Activated T-cell treated with anti-CD3 and anti-CD28 coated beads, Interleukin-2, amount 50 U/mL, for 1 hour (primary cell): ENCODE measurements around the gene ARHGAP20.
A peak's percentile ranks its signal among the peaks of the same experiment; 100 is the strongest.

Experiments
- DNase-seq: peaks from one replicate; pipeline ENCODE4 v3.0.0-alpha.2; 2020

The ARHGAP20 gene

GRCh38 chr11:110711776-110712658, at the start of gene ARHGAP20:
Gene ARHGAP20, minus strand, starts transcription at chr11:110712437. Its CDS starts 206 bp downstream, at chr11:110712231.
- peak; percentile 33 for DNase-seq

GRCh38 chr11:110761991-110762390, 49.8 kb upstream of the ARHGAP20 start:
- DNase-seq: no peak

- no peak for DNase-seq
Observed at GRCh38 chr11:110761131-110761530, 48.9 kb upstream of the ARHGAP20 start.

GRCh38 chr11:110759972-110760381, 47.7 kb upstream of the ARHGAP20 start:
- no peak for DNase-seq

- DNase-seq: no peak
Observed at GRCh38 chr11:110757962-110758755, 45.9 kb upstream of the ARHGAP20 start.

GRCh38 chr11:110757066-110757465, 44.8 kb upstream of the ARHGAP20 start:
- no peak for DNase-seq

GRCh38 chr11:110755941-110756340, 43.7 kb upstream of the ARHGAP20 start:
- DNase-seq: no peak

- DNase-seq: no peak
Observed at GRCh38 chr11:110752890-110753289, 40.7 kb upstream of the ARHGAP20 start.

GRCh38 chr11:110750100-110750499, 37.9 kb upstream of the ARHGAP20 start:
- no peak for DNase-seq

- DNase-seq: no peak
Observed at GRCh38 chr11:110747531-110747930, 35.3 kb upstream of the ARHGAP20 start.

- DNase-seq: no peak
Observed at GRCh38 chr11:110738641-110739040, 26.4 kb upstream of the ARHGAP20 start.

- DNase-seq: no peak
Observed at GRCh38 chr11:110737593-110737992, 25.4 kb upstream of the ARHGAP20 start.

GRCh38 chr11:110736171-110736553, 23.9 kb upstream of the ARHGAP20 start:
- no peak for DNase-seq

GRCh38 chr11:110735455-110736170, 23.4 kb upstream of the ARHGAP20 start:
- DNase-seq: no peak

GRCh38 chr11:110734790-110735189, 22.6 kb upstream of the ARHGAP20 start:
- no peak for DNase-seq

GRCh38 chr11:110730773-110731172, 18.5 kb upstream of the ARHGAP20 start:
- no peak for DNase-seq

- no peak for DNase-seq
Observed at GRCh38 chr11:110728883-110729282, 16.6 kb upstream of the ARHGAP20 start.

GRCh38 chr11:110728476-110728875, 16.2 kb upstream of the ARHGAP20 start:
- DNase-seq: no peak

GRCh38 chr11:110724358-110724757, 12.1 kb upstream of the ARHGAP20 start:
- DNase-seq: no peak

GRCh38 chr11:110720431-110721275, 8.4 kb upstream of the ARHGAP20 start:
- DNase-seq: no peak

- DNase-seq: no peak
Observed at GRCh38 chr11:110716361-110716760, 4.1 kb upstream of the ARHGAP20 start.

- DNase-seq: no peak
Observed at GRCh38 chr11:110715541-110715940, 3.3 kb upstream of the ARHGAP20 start.
